ENCODE results near the gene NPBWR2. TPM values are rescaled to one million over a fixed set of nuclear protein-coding genes. Genes with fewer than 3 reads are reported as not detected.

NPBWR2 gene
- total RNA-seq, 2 experiments from 2014 or later: not detected

DNA sequence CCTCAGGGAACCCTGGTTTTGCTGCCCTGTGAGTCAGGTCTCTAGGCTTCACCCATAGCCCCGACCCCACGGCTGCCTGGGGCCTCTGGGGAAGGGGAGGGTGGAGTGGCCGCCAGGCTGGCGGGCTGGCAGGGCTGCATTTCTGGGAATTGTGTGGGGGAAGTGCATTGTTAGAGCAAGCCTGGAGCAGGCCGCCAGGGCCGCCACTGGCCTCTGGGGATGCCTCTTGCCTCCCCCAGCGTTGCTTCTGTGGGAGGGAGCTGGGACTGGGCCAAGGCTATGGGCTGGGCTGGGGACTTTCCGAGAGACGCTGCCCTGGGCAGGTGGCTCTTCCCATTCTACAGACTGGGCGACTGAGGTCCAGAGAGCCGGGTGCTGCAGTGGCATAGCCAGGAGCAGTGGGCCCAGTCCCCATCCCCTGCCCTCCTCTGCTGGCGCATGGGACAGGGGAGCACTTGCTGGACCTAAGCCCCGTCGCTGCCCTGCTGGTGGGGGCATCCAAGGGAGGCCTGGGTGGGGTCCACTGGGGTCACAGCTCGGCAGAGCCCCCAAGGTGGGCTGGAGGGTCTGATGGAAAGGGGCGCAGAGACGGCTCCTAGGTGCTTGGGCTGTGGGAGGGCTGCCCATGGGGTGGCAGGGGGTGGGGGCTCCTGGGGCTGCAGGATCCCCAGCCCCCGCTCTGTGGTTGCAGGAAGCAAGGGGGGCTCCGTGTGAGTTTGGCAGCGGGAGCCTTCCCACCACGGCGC is 51.3 kb downstream of the NPBWR2 start:
- CTCF ChIA-PET: no interaction called here
- POLR2A ChIA-PET: no interaction called here

DNA sequence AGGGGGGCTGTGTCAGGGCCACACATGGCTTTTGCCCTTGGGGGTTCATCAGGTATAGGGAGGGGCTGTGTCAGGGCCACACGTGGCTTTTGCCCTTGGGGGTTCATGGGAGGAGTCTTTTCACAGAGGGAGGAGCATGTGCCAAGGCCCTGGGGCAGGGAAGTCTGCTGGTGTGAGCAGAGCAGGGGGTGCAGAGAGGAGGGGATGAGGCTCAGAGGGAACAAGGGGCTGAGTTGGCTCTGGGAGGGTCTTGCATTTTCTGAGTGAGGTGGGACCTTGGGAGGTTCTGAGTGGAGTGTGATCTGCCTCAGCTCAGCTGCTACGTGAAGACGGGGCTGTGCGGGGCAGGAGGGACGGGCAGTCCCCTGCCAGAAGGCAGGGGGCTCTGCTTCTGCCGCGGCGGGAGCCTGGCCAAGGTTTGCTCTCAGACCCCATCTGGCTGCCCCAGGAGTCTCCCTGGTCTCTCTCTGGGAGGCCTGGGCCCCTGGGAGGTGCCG is 51.9 kb downstream of the NPBWR2 start:
- POLR2A ChIA-PET: no interaction called here
- CTCF ChIA-PET: interaction anchor here (1.1 kb wide), 1 partner anchor 17 kb away, joined by 3 read pairs; no protein-coding TSS in a partner anchor

DNA sequence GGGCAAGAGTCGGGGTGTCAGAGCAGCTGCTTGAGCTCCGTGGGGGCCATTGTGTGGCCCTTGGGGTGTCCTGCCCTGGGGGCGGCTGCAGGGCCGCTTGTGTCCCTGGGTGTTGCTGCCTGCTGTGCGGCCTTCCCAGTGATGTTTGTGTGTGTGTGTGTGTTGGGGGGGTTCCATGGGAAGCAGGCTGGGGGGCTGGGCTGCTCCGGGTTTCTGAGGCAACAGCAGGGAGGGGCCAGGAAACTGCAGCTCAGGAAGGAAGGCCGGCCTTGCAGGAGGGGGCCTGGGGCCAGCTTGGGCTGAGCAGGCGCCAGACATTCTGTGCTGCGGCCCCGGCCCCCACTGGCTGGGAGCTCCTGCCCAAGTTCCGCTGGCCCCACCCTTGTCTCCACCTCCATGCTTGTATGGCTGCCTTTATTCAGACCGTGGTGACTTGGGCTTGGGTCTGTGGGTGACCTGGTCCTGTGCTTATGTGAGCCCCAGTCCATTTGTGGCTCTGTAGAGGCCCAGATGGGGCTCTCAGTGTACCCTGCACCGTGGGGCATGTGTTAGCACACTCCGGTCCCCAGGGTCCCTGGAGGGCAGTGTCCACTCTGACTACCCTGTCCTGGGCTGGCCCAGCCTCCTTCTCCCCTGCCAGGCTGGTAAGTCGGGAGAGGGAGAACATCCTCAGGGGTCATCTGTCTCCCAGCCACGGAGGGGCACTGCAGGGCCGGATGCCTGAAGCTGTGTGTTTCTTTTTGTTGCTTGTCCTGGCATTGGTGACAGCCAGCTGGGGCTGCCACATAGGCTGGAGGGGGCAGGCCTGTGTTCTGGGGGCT is 53.3 kb downstream of the NPBWR2 start:
- ChIA-PET POLR2A (no interaction called here), CTCF (interaction anchor here (0.6 to 4.1 kb wide), 5 partner anchors 13 to 35 kb away, joined by 3 to 17 read pairs (median 3); no protein-coding TSS in a partner anchor)

Other genes with a start within 250 kb of the NPBWR2 start
- gene ABHD16B, start 246.1 kb downstream of the NPBWR2 start, total RNA-seq: under 1 TPM in 1 of 2 experiments, not detected in 1; 0.13 TPM
- gene TPD52L2, start 242.3 kb downstream of the NPBWR2 start, total RNA-seq: 10 to 100 TPM; 62.7 to 67.0 TPM
- gene DNAJC5, start 212.4 kb downstream of the NPBWR2 start, total RNA-seq: 10 to 100 TPM; 40.3 TPM
- 10 to 100 TPM; 32.9 to 35.2 TPM for gene UCKL1, start 151.1 kb downstream of the NPBWR2 start, total RNA-seq
- gene ZNF512B, start 137.6 kb downstream of the NPBWR2 start, total RNA-seq: 10 to 100 TPM; 11.3 to 12.1 TPM
- 10 to 100 TPM; 19.0 to 20.5 TPM for gene SAMD10, start 127.9 kb downstream of the NPBWR2 start, total RNA-seq
- 10 to 100 TPM; 66.5 to 67.7 TPM for gene PRPF6, start 126.4 kb downstream of the NPBWR2 start, total RNA-seq
- gene C20orf204, start 71.4 kb downstream of the NPBWR2 start, total RNA-seq: 1 to 10 TPM; 2.1 to 2.6 TPM
- gene SOX18, start 57.9 kb downstream of the NPBWR2 start, total RNA-seq: not detected
- 10 to 100 TPM; 25.9 to 27.5 TPM for gene TCEA2, start 44.4 kb downstream of the NPBWR2 start, total RNA-seq
- 10 to 100 TPM; 37.8 to 42.2 TPM for gene RGS19, start 28.0 kb downstream of the NPBWR2 start, total RNA-seq
- gene OPRL1, start 27.5 kb downstream of the NPBWR2 start, total RNA-seq: under 1 TPM; 0.19 to 0.21 TPM
- gene LKAAEAR1, start 23.2 kb downstream of the NPBWR2 start, total RNA-seq: under 1 TPM in 1 of 2 experiments, not detected in 1; 0.42 TPM
- gene MYT1, start 56.9 kb upstream of the NPBWR2 start, total RNA-seq: not detected
- gene PCMTD2, start 148.2 kb upstream of the NPBWR2 start, total RNA-seq: 10 to 100 TPM; 25.9 to 28.0 TPM